GM18909 (cell line): ENCODE data around the gene NACC2.
"Not testable (repeated sequence)": the region's sequence is repeated elsewhere in the genome, so short reads cannot be mapped to it uniquely, and the experiment has no call there.

Experiments
- ATAC-seq: cut with Tn5 transposase; IDR thresholded peaks from one replicate; pipeline ENCODE4 v1.9.1; 2021; ENCODE audit warnings: mild to moderate bottlenecking; ENCODE audit not compliant: unreplicated experiment, poor library complexity

Gene NACC2

GRCh38 chr9:136112541-136112940 is 17.5 kb upstream of the NACC2 start:
- no peak for ATAC-seq

DNA sequence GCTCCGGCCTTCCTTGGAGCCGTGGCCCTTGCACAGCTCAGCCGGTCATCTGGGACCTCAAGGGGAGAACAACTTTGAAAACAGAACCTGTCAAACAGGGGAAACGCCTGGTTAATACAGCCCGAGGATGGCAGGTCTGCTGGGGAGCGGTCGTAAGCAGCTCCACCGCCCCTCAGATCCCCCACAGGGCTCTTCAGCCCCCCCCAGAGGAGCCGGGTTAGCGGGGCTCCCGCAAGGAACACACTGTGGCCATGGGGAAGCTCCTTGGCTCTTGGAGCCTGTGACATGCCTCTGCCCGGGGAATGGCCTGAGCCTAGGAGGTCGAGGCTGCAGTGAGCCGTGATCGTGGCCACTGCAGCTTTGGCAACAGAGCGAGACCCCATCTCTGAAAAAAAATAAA is 16.8 kb upstream of the NACC2 start:
- no peak for ATAC-seq

DNA sequence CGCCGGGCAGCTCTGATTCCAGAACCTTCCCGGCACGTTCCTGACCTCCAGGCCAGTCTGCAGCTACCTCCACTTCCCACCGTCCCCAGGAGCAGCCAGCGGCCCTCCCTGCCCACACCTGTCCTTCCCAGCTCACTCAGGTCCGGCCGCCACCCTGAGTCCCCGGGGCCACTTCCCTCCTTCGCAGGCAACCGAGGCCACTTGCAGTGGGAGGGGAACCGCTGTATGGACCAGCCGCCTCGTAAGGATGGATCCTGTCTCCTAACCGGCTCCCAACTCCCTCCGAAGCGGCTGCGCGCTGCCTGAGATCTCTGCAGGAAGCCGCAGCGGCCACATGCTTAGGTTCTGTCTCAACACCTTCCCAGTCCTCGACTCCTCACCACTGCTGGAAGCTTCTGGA is 16.1 kb upstream of the NACC2 start:
- no peak for ATAC-seq

DNA sequence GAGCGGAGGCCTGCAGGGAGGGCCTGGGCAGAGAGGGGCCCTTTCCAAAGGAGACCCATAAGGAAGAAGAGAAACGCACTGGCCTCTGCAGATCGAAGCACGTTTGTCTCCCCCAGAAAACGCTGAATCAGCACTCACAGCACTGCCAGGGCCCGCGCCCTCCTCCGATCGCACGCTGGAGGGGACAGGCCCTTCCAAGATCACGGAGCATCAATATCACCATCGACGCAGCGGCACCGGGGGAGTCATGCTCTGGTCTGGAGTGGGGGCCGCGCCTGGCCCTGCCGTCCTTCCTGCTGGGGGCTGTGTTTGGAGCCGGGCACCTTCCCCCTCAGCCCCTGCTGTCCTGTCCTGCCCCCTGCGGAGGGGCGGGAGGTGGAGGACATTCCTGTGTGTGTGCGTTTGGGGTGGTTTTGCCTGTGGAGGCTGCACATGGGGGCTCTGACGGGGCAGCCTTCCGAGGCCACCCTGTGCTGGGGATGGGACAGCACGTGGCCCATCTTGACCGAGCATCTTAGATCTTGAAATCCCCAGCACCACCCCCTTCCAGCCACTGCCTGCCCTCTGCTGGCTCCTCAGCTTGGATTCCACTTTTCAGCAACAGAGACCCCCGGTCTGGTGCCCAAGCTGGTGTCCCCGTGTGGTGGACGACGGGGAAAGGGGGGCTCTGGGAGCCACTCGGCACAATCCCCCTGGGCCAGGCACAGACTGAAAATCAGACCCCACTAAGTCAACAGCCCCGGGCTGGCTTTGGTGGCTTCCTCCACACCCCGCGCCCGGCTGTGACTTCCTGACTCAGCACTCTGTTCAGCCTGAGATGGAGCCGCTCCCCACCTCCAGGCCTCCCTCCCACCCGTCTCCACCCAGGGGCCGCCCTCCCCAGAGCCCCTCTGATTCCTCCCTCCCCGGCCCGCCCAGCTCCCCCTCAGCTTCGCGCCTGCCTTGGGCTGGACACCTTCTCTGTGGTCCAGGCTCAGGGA is 15.3 kb upstream of the NACC2 start:
- ATAC-seq, result no peak

DNA sequence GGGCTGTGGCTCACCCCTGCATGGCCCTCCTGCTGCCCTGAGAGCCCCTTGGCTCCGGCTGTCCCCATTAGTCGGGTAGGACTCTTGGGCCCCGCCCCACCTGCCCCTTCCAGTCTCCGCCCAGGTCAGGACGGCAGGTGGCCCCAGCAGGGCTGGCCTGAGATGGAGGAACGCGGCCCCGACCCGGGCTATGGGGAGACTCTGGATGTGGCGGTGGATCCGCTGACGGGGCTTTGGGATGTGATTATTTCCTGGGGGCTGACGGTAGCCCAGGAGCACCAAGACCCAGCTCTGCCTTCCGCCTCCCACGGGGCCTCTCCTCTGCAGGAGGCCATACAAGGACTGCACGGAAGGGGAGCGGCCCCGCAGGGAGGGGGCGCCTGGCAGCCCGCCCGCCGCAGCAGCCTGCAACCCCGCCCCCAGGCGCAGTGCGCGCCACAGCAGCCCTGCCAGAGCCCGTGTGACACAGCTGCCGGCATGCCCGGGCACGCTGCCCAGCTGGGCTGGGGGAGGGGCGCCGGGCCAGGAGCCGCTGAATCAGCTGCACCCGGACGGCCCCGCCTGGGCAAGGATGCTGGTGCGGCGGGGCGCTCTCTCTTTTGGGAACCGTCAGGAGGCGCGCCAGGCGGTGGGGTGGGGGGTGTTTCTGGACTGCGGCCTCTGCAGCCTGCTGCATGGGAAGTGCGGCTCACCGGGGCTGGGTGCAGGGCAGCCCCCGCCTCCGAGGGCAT is 14.4 kb upstream of the NACC2 start:
- ATAC-seq, result peak; percentile 79

GRCh38 chr9:136108648-136109266 is 13.7 kb upstream of the NACC2 start:
- no peak for ATAC-seq

GRCh38 chr9:136107953-136108647 is 13.0 kb upstream of the NACC2 start:
- no peak for ATAC-seq

- no peak for ATAC-seq
Observed at GRCh38 chr9:136107155-136107952, 12.3 kb upstream of the NACC2 start.

DNA sequence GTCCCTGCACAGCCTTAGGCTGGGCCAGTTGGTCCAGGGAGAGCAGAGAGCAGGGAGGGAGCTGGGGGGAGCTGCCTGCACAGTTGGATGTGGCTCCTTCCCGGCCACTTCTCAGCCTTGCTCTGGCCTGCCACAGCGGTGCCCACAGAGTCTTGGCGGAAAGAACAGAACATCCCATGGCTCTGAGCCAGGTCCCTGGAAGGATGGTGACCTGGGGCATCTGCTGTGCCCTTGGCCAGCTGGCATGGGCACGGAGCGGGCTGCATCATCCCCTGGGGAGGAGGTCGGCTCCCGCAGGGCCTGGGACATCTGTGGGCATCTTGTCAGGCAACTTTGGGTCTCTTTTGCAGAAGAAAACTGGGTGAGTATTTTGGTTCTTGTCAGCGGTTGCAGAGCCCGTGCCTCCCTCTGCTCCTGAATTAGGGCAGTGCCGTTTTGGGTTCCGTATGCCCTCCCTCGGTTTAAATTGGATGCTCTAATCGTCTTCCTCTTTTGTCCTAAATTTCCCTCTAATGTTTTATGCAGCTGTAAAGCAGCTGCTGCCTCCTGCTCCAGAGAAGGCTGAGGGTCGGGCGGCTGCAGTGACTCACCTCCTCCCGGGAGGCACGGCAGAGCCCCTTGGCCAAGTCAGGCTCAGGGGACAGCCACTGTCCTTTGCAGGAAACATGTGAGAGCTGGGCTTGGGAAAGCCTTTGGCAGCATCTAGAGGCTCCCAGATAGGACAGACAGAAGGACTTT is 10.5 kb upstream of the NACC2 start:
- ATAC-seq, result no peak

DNA sequence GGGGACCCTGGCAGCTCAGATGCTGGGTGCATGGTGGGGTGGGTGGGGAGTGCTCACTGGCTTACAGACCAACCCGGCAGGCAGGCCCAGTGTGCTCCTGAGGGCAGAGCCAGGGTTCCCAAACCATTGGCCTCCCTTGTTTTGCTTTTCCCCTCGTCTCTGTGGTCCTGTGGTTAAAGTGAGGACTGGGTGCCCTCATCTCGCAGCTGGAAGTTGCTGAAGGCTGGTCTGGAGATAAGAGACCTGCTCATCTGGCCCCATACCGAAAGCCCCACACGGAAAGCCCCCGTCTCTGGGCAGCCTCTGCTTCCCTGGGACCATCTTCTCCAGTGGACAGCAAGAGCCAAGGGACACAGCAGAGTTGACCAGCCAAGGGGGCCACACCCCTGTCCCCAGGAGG is 9.8 kb upstream of the NACC2 start:
- ATAC-seq, result no peak

- no peak for ATAC-seq
Observed at GRCh38 chr9:136104488-136104800, 9.4 kb upstream of the NACC2 start.

DNA sequence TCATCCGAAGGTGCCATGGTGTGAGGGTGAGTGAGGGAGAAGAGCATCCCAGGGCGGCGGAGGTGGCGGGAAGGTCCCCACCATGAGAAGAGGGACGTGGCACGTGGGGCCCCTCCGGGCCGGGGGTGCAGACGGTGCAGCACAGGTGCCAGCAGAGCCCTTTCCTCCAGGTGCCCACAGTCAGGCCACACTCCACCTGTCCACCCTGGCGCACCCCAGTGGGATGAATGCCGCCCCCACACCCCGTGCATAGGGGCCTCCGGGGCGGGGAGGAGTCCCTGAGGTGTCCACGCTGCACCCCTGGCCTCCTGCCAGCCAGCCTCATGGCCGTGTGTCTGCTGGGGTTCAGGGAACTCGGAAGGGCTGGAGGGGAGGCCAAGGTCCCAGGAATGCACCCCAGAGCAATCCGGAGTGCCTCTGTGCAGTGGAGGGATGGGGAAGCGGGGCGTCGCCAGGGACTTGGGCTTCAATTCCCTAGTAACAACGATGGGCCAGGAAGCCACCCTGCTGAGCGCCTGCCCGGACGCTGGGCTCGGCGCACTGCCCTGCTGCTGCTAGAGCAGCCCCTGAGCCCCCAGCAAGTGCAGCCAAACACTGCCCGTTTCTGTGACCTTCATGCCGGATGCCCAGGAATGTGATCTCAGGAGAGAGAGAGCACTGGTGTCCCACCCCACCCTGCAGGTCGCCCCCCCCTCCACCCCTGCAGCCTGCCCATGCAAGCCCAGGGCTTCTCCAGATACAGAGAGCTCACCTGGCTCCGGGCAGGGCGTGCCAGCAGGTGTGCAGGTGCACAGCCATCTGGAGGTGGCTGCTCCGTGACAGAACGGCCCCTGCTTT is 8.8 kb upstream of the NACC2 start:
- ATAC-seq, result no peak

DNA sequence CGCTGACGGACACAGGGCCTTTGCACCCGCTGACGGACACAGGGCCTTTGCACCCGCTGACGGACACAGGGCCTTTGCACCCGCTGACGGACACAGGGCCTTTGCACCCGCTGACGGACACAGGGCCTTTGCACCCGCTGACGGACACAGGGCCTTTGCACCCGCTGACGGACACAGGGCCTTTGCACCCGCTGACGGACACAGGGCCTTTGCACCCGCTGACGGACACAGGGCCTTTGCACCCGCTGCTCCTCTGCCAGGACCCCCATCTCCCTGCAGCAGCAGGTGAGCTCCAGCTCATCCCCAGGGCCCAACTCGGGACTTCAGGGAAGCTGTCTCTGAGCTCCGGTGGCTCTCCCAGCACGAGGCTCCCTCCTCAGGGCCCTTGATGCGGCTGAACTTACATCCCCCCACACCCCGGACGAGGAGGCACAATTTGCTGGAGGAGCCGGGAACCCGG is 6.6 kb upstream of the NACC2 start:
- ATAC-seq, result not testable (repeated sequence)

DNA sequence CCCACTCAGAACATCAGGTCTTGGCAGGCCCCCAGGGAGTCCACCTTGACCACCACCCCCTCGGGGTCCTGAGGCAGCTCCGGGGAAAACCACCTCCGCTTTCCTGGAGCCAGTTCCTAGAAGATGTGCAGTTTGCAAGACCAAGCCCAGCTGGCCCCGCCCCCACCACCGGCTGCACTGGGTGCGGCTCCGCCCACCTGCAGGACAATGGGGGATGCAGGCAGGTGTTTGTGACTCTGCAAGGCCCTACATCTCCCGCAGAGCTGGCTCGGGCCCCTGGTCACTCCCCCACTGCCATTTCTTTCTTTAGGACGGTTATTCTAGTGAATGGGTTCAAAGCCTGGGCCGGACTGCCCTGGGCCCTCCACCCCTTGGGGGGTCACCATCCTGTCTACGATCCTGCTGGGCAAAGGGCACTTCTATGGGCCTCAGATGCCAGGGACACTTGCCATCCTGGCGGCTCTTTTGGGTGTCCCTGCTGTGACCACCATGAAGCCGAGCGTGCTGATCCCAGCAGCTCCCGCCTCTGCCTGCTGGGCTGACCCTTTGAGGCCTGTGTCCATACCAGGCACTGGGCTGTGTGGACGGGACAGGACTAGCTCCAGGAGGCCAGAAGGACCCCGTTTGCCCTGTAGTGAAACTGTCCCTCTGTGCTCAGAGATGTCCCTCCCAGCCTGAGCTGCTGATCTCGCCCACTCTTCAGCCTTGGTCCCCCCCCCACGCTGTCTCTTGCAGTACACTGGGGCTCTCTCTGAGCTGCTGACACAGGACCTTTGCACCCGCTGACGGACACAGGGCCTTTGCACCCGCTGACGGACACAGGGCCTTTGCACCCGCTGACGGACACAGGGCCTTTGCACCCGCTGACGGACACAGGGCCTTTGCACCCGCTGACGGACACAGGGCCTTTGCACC is 5.9 kb upstream of the NACC2 start:
- ATAC-seq, result no peak

DNA sequence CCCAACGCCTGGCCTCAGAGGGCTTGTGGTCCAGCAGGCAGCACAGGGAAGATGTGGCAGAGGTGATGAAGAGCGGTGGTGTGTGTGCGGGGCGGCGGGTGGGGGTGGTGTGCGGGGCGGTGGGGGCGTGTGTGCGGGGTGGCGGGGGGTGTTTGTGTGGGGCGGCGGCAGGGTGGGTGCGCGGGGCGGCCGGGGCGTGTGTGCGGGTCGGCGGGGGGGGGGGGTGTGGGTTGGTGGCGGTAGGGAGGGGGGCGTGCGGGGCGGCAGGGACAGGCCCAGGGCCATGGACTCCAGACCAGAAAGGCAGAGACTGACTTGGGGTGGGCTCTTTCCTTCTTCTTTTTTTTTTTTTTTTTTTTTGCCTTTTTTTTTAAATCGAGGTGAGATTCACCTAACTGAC is 4.5 kb upstream of the NACC2 start:
- no peak for ATAC-seq

DNA sequence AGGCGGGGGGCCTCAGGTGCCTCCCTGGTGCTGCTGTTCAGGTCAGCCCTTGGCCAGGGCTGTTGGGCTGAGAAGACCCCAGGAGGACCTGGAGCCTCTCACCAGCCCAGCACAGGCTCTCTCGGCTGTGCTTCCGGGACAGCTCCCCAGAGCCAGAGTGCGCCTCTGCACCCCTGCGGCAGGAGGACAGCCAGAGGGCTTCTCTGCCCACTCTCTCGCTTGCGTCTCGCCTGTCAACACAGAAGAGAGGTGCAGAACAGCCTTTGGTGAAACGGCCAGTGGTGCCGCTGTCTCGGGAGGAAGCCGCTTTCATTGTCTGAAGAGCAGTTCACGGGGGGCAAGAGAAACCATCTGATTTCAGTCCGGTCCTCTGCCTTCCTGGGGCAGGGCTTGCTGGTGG is 3.8 kb upstream of the NACC2 start:
- ATAC-seq, result no peak

- no peak for ATAC-seq
Observed at GRCh38 chr9:136098210-136098609, 3.1 kb upstream of the NACC2 start.
